ENCODE measurements around the gene RHOA. TPM values are rescaled to one million over a fixed set of nuclear protein-coding genes. Genes with fewer than 3 reads are reported as not detected.
"Not testable (repeated sequence)": the region's sequence is repeated elsewhere in the genome, so short reads cannot be mapped to it uniquely, and the experiment has no call there.

The RHOA gene
- total and polyA plus RNA-seq, 7 experiments from 2014 or later, result 212 to 576 (median 331) TPM

DNA sequence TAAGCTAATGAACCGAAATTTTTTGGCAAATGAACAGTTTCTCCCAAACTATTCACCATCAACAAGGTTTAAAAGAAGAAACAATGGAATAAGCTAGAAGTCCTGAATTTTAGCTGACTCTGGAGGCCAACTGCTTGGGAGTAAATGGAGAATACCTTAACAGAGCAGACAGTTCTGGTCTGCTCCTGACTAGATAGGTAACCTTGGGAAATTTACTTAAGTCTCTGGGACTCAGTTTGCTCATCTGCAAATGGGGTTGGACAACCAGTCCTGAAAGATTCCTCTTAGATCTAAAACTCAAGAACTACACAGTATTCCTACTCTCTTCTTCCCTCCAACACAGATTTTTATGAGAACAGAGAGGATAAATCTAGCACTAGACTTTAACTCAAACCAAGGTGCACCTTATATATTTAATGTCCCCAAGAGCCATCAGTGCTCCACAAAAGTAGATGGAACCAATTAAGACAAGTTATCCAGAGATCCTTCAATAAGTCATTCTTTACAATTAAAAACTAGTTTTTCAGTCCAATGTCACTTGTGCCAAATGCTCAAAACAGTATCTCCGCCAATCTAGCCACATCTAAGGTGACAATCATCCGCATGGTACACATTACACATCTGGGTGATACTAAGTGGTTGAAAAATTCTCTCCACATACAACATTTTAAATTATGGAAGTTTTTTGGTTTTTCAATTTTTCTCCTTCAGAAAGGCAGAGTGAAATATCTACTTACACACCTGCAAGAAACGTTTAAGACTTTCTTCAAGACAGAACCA, 1.5 kb downstream of the RHOA start:
- peak overlapping the region; percentile 68 to 95 (median 91) for H3K27ac Mint-ChIP-seq
- H3K36me3 Mint-ChIP-seq, result peaks cover 0 to 31% (median 0%) of the 10 kb centered on the region in 5 donors
- peak in 4 of 9 donors; percentile 26 to 39 (median 28) for DNase-seq
- peaks cover 0 to 2% (median 0%) of the 10 kb centered on the region in 5 donors for H3K27me3 Mint-ChIP-seq
- peak overlapping the region; percentile 96 for H3K27ac ChIP-seq (ENCODE audit: low read depth, low read length)
- peak overlapping the region; percentile 82 to 97 (median 92) for H3K4me3 Mint-ChIP-seq
- ChIA-PET POLR2A (interaction anchor here (0.6 to 3.9 kb wide), 8 partner anchors 34 to 827 kb away, joined by 3 to 71 read pairs (median 10); partner anchors contain the start of genes DAG1, GPX1 and USP4), CTCF (interaction anchor here (0.5 to 1.1 kb wide), 3 partner anchors 39 to 777 kb away, joined by 3 to 4 read pairs (median 4); partner anchors contain the start of gene USP4)
- peaks cover 55 to 62% of the 10 kb centered on the region in 2 donors for H3K4me1 ChIP-seq (ENCODE audit: control insufficient read depth in 2 of 2, insufficient read depth in 2 of 2, low read length in 2 of 2)
- H3K4me3 ChIP-seq (ENCODE audit: low read length), result peak overlapping the region; percentile 63
- H3K9me3 ChIP-seq (ENCODE audit: control insufficient read depth in 2 of 3, low read length in 3 of 3), result no peaks in the 10 kb centered on the region
- no peaks in the 10 kb centered on the region for H3K9me3 Mint-ChIP-seq
- ATAC-seq, result no peak
- no peaks in the 10 kb centered on the region for H3K27me3 ChIP-seq (ENCODE audit: control insufficient read depth in 2 of 2, insufficient read depth in 2 of 2, low read length in 2 of 2)
- H3K4me1 Mint-ChIP-seq, result peaks cover 50 to 82% (median 72%) of the 10 kb centered on the region in 7 donors
- intact Hi-C loops (cut with micrococcal nuclease), result loop anchor here in 1 of 2 donors (5.0 to 10.0 kb wide), 3 partner anchors 675 to 1628 kb away; partner anchors contain the start of genes PFKFB4, RBM5 and SMARCC1
- peaks cover 0 to 8% (median 0%) of the 10 kb centered on the region in 3 experiments for H3K36me3 ChIP-seq (ENCODE audit: control insufficient read depth in 2 of 3, insufficient read depth in 3 of 3, low read length in 3 of 3)

- H3K27ac Mint-ChIP-seq, result peak overlapping the region in 8 of 9 donors; percentile 5 to 93 (median 84)
- ChIA-PET POLR2A (interaction anchor here (0.6 to 3.3 kb wide), 6 partner anchors 9 to 745 kb away, joined by 3 to 23 read pairs (median 6); partner anchors contain the start of gene USP4), CTCF (interaction anchor here (0.6 to 0.7 kb wide), 2 partner anchors 31 to 61 kb away, joined by 3 read pairs; no protein-coding TSS in a partner anchor)
- Histone ChIP-seq H3K36me3 (ENCODE audit: control insufficient read depth in 2 of 3, insufficient read depth in 3 of 3, low read length in 3 of 3) (peaks cover 0 to 5% (median 0%) of the 10 kb centered on the region in 3 experiments), H3K27ac (ENCODE audit: low read depth, low read length) (peak overlapping the region; percentile 32), H3K9me3 (ENCODE audit: control insufficient read depth in 2 of 3, low read length in 3 of 3) (no peaks in the 10 kb centered on the region), H3K4me1 (ENCODE audit: control insufficient read depth in 2 of 2, insufficient read depth in 2 of 2, low read length in 2 of 2) (peaks cover 38 to 46% of the 10 kb centered on the region in 2 donors), H3K27me3 (ENCODE audit: control insufficient read depth in 2 of 2, insufficient read depth in 2 of 2, low read length in 2 of 2) (no peaks in the 10 kb centered on the region), H3K4me3 (ENCODE audit: low read length) (no peak overlapping the region)
- H3K9me3 Mint-ChIP-seq, result no peaks in the 10 kb centered on the region
- intact Hi-C loops (cut with micrococcal nuclease), result no loop called here
- H3K27me3 Mint-ChIP-seq, result no peaks in the 10 kb centered on the region
- DNase-seq (no peak), ATAC-seq (no peak)
- peaks cover 39 to 70% (median 55%) of the 10 kb centered on the region in 7 donors for H3K4me1 Mint-ChIP-seq
- H3K4me3 Mint-ChIP-seq, result peak overlapping the region in 9 of 10 donors; percentile 15 to 70 (median 59)
- H3K36me3 Mint-ChIP-seq, result peaks cover 0 to 21% (median 5%) of the 10 kb centered on the region in 5 donors
Observed at GRCh38 chr3:49406571-49407565, 4.9 kb downstream of the RHOA start.

GRCh38 chr3:49405570-49405969, 6.2 kb downstream of the RHOA start:
- H3K9me3 ChIP-seq (ENCODE audit: control insufficient read depth in 2 of 3, low read length in 3 of 3); H3K9me3 Mint-ChIP-seq; ATAC-seq; intact Hi-C loops (cut with micrococcal nuclease); H3K27me3 ChIP-seq (ENCODE audit: control insufficient read depth in 2 of 2, insufficient read depth in 2 of 2, low read length in 2 of 2); H3K27ac ChIP-seq (ENCODE audit: low read depth, low read length); H3K4me3 ChIP-seq (ENCODE audit: low read length); DNase-seq; H3K36me3 ChIP-seq (ENCODE audit: control insufficient read depth in 2 of 3, insufficient read depth in 3 of 3, low read length in 3 of 3); H3K27me3 Mint-ChIP-seq: not testable (repeated sequence)
- peak overlapping the region in 7 of 9 donors; percentile 5 to 89 (median 27) for H3K27ac Mint-ChIP-seq
- POLR2A ChIA-PET, result interaction anchor here (0.6 to 1.6 kb wide), 4 partner anchors 10 to 1889 kb away, joined by 3 to 6 read pairs (median 4); no protein-coding TSS in a partner anchor
- peaks cover 49 to 76% (median 60%) of the 10 kb centered on the region in 7 donors for H3K4me1 Mint-ChIP-seq
- H3K4me3 Mint-ChIP-seq, result peak overlapping the region in 6 of 10 donors; percentile 10 to 65 (median 22)
- H3K4me1 ChIP-seq (ENCODE audit: control insufficient read depth in 2 of 2, insufficient read depth in 2 of 2, low read length in 2 of 2), result peaks cover 35 to 45% of the 10 kb centered on the region in 2 donors
- peaks cover 0 to 21% (median 8%) of the 10 kb centered on the region in 5 donors for H3K36me3 Mint-ChIP-seq
- CTCF ChIA-PET, result interaction anchor here (0.5 to 0.6 kb wide), 2 partner anchors 23 to 45 kb away, joined by 3 read pairs; partner anchors contain the start of gene NICN1

GRCh38 chr3:49403891-49404290, 7.9 kb downstream of the RHOA start:
- Mint-ChIP-seq H3K4me1 (peaks cover 41 to 78% (median 62%) of the 10 kb centered on the region in 7 donors), H3K36me3 (peaks cover 0 to 25% (median 8%) of the 10 kb centered on the region in 5 donors), H3K4me3 (peak overlapping the region in 2 of 10 donors; percentile 8 to 16)

DNA sequence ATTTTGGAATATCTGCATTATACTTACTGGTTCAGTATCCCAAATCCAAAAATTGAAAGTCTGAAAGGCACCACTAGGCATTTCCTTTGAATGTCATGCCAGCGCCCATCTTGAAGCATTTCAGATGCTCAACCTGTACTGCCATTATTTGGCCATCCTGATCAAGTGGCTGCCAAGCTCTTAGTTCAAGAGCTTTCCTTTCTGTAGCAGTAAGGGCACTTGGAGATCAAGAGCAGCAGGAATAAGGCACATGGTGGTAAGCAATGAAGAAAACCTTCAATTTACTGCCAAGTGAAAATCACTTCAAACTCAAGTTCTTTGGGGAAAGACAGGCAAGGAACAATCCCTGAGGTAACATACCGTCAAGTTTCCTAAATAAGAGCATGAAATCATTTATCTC, 10.0 kb downstream of the RHOA start:
- H3K9me3 Mint-ChIP-seq, result no peaks in the 10 kb centered on the region
- CTCF ChIA-PET, result no interaction called here
- no peaks in the 10 kb centered on the region for H3K27me3 Mint-ChIP-seq
- ATAC-seq (no peak), DNase-seq (no peak)
- POLR2A ChIA-PET, result interaction anchor here (0.8 kb wide), 1 partner anchor 14 kb away, joined by 3 read pairs; no protein-coding TSS in a partner anchor
- H3K9me3 ChIP-seq (ENCODE audit: control insufficient read depth in 2 of 3, low read length in 3 of 3), result no peaks in the 10 kb centered on the region
- H3K4me1 ChIP-seq (ENCODE audit: control insufficient read depth in 2 of 2, insufficient read depth in 2 of 2, low read length in 2 of 2), result peaks cover 16 to 20% of the 10 kb centered on the region in 2 donors
- H3K36me3 ChIP-seq (ENCODE audit: control insufficient read depth in 2 of 3, insufficient read depth in 3 of 3, low read length in 3 of 3), result peaks cover 0 to 6% (median 0%) of the 10 kb centered on the region in 3 experiments
- intact Hi-C loops (cut with micrococcal nuclease), result no loop called here
- peak overlapping the region in 4 of 9 donors; percentile 34 to 69 (median 58) for H3K27ac Mint-ChIP-seq
- no peak overlapping the region for H3K27ac ChIP-seq (ENCODE audit: low read depth, low read length)
- H3K4me3 ChIP-seq (ENCODE audit: low read length), result no peak overlapping the region
- peaks cover 0 to 25% (median 12%) of the 10 kb centered on the region in 5 donors for H3K36me3 Mint-ChIP-seq
- H3K27me3 ChIP-seq (ENCODE audit: control insufficient read depth in 2 of 2, insufficient read depth in 2 of 2, low read length in 2 of 2), result no peaks in the 10 kb centered on the region
- H3K4me3 Mint-ChIP-seq, result peak overlapping the region in 1 of 10 donors; percentile 36
- H3K4me1 Mint-ChIP-seq, result peaks cover 37 to 77% (median 61%) of the 10 kb centered on the region in 7 donors

More at GRCh38 chr3:49403891-49404290, 7.9 kb downstream of the RHOA start:
- Histone ChIP-seq H3K27me3 (ENCODE audit: control insufficient read depth in 2 of 2, insufficient read depth in 2 of 2, low read length in 2 of 2) (no peaks in the 10 kb centered on the region), H3K4me1 (ENCODE audit: control insufficient read depth in 2 of 2, insufficient read depth in 2 of 2, low read length in 2 of 2) (peaks cover 25 to 34% of the 10 kb centered on the region in 2 donors), H3K9me3 (ENCODE audit: control insufficient read depth in 2 of 3, low read length in 3 of 3) (no peaks in the 10 kb centered on the region), H3K4me3 (ENCODE audit: low read length) (no peak overlapping the region), H3K36me3 (ENCODE audit: control insufficient read depth in 2 of 3, insufficient read depth in 3 of 3, low read length in 3 of 3) (peaks cover 0 to 5% (median 0%) of the 10 kb centered on the region in 3 experiments), H3K27ac (ENCODE audit: low read depth, low read length) (no peak overlapping the region)
- Mint-ChIP-seq H3K9me3 (no peaks in the 10 kb centered on the region), H3K27ac (peak overlapping the region in 2 of 9 donors; percentile 40 to 60), H3K27me3 (no peaks in the 10 kb centered on the region)
- POLR2A ChIA-PET, result interaction anchor here (0.7 kb wide), 2 partner anchors 12 to 25 kb away, joined by 3 read pairs; partner anchors contain the start of gene NICN1
- CTCF ChIA-PET, result interaction anchor here (0.6 kb wide), 1 partner anchor 15 kb away, joined by 3 read pairs; no protein-coding TSS in a partner anchor
- no peak for ATAC-seq
- intact Hi-C loops (cut with micrococcal nuclease), result no loop called here
- no peak for DNase-seq

Measured in naive thymus-derived CD4-positive, alpha-beta T cell (primary cell).